ENCODE data around the gene PACSIN1.

The PACSIN1 gene

GRCh38 chr6:34515473-34516387, 49.9 kb downstream of the PACSIN1 start:
- DNase-seq = no peak

GRCh38 chr6:34516391-34517324, 50.8 kb downstream of the PACSIN1 start:
- DNase-seq = no peak

GRCh38 chr6:34517461-34517881, 51.6 kb downstream of the PACSIN1 start:
- DNase-seq = no peak

DNA sequence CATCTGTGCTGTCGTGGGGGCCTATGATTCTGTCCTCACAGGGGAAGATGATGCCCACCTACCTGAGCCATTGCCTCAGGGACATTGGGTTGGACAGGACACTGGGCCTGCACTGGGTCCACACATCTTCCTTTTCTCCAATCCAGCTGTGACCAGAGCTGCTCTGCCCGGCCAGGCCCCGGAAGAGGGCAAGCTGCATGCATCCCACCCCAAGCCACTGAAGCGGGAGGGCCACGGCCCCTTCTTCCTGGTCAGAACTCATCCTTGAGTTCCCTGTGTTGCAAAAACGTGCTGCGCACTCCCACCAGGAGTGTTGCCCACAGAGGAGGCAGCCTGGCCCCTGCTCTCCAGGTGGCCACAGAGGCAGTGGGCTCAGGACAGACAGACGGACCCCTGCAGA, 52.1 kb downstream of the PACSIN1 start:
- DNase-seq = no peak

GRCh38 chr6:34518669-34519365, 52.9 kb downstream of the PACSIN1 start:
- DNase-seq = no peak

DNA sequence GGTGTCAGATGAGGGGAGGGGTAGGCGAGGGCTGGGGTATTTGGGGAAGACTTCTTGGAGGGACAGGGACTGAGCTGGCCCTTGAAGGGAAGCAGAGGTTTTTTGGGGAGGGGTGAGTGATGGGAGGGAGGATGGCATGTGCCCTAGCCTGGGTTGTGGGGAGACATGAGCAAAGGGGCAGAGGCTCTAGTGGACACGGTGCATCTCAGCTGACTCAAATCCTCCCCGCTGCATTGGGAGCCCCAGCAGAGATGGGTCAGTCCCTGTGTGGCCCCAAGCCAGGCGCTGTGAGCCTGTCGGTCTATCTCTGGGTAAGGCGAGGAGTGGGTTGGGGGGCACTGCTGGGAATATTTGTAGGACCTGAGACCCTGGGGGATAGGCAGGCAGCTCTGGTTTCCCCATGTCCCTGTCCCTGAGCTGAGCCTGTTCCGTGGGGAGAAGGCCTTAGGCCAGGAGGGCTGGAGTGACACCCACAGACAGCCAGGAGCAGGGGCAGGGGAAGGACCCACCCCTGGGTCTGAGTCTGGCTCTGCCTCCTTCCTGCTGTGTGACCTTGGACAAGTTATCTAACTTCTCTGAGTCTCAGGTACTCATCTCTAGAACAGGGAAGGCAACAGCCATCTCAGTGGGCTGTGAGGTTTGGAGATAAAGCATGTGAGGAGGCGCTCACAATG, 54.2 kb downstream of the PACSIN1 start:
- no peak for DNase-seq

GRCh38 chr6:34520645-34521462, 55.0 kb downstream of the PACSIN1 start:
- DNase-seq = no peak

DNA sequence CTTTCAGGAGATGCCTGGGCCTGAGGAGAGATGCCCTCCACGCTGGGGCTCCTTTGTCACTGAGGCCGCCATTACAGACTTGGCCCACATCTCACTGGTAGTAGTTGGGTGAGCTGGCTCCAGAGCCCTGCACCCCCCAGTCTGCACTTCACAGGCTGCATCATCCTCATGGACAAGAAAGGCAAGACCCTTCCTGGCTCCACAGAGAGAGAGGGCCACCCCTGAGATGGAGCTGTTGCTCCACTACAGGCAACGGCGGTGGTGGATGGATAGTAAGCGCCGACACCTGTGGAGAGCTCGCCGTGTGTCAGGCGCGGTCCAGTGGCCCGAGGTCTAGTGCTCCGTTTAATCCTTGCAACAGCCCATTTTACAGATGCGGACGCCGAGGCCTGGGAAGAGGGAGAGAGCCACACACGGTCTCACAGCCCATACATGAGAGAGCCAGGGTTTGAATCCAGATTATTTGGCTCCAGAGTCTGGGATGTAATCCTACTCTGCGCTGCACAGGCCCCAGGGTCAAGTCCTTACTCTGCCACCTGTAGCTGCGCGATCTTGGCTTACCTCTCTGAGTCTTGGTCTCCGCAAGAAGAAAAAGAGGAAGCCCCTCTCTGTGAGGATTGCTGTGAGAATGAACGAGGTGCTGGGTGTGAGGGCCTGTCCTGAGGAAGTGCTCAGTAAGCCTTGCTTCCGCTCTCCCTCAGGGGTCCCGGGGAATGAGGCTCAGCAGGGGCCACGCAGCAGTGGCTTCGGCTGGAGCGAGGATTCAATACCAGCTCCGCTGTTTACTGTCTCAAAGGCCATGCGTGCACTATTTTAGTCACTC, 55.8 kb downstream of the PACSIN1 start:
- DNase-seq = no peak

DNA sequence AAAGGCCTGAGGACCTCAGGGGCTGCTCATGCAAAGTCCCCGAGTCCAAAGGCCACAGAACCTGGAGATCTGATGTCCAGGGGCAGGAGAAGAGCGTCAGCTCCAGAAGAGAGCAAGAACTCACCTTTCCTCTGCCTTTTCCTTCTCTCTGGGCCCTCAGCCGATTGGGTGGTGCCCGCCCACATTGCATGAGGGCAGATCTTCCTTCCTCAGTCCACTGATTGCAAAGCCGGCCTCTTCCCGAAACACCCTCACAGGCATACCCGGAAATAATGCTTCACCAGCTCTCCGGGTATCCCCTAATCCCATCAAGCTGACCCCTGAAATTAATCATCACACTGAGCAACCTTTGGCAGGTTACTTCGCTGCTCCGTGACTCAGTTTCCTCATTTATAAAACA, 56.9 kb downstream of the PACSIN1 start:
- no peak for DNase-seq

- DNase-seq = no peak
Observed at GRCh38 chr6:34523441-34524206, 57.7 kb downstream of the PACSIN1 start.

- DNase-seq = no peak
Observed at GRCh38 chr6:34524499-34524898, 58.6 kb downstream of the PACSIN1 start.

GRCh38 chr6:34524971-34525370, 59.1 kb downstream of the PACSIN1 start:
- DNase-seq = no peak

DNA sequence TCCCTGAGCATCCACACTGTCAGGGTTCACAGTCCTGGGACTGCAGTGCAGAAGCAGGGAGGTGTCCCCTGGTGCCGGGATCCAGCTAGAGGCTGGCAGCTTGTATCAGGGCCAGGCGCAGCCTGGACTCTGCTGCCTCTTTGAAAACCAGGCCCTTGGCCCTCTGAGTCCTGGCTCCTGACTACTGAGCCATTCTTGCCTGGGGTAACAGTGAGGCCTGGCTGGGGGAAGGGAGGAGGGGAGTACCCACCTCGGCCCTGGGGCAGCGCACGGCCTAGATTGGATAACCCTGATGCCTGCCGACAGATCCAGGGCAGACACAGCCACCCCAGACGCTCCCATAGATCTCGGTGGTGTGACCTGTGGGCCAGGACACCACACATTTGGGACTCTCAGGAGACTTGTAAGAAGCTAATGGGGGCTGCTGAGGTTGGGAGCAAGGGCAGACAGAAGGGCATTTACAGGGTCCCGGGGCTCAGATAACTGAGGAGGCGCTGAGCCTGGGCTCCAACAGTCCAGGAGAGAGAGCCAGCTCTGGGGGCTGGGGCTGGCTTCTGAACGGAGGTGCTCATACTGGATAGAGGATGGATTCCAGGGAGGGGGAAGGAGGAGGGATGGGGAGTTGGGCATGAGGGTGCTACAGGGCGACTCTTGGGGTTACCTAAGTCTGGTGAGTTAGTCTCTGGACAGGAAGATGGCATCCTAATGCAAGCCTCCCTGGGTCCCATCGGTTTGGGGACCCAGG, 59.7 kb downstream of the PACSIN1 start:
- DNase-seq = no peak

DNA sequence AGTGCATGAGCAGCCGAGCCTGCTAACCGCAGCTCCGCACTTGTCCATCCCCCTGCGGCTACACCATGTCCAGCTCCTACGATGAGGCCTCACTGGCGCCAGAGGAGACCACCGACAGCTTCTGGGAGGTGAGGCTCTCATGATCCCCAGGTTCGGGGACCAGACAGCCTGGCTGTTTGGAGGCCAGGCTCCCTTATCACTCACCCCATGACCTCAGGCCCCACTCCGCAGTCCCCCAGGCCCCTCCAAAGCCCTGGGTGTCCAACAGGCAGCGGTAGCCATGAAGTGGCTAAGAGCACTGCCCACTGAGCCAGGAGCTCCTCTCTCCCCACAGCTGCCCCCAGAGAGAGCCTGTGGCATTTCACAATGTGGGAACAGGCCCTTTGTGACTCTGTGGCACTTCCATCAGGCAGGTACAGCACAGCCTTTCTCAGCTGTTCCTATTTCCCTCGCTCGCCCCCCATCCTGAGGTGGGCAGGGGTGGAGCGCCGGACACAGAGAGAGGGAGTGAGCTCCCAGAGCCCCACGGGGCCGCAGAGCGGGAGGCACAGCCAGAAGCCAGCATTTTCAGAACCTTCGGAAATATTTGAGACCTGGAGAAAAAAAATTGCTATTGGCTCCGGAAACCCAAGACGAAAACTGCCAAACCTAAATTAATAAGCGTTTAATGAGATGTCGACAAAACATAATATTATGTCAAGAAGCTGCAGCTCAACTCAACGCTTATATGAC, 60.5 kb downstream of the PACSIN1 start:
- DNase-seq = no peak

DNA sequence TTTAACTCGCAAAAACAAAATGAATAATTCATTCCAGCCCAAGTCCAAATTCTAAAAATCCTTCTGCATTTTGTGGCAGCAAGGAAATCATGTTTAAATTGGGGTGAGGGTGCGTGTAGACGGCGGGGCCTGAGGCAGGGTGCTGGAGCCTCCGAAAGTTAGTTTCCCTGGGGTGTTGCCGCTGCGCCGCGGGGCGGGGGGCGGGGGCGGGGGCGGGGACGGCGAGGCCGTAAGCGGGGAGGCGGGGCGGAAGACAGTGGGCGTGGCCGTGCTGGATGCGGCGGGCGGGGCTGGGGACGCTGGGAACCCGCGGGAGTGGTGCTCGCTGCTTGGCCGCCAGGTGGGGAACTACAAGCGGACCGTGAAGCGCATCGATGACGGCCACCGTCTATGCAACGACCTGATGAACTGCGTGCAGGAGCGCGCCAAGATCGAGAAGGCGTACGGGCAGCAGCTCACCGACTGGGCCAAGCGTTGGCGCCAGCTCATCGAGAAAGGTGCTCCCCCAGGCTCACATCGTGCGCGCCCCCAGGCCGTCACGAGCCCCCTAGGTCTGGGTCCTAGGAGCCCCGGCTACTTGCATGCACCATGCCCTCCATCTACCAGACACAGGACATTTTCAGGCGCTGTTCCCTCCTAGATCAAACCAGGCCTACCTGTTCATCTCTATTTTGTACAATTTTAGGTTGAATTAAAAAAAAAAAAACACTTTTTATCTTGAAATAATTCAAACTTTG, 61.3 kb downstream of the PACSIN1 start:
- DNase-seq = peak; percentile 90

- DNase-seq = no peak
Observed at GRCh38 chr6:34527751-34528670, 62.1 kb downstream of the PACSIN1 start.
